BLaER1 (cell line): ENCODE data around the gene PYY.

ENCODE experiments used
- H3K27ac ChIP-seq: shearing (Covaris generic); formaldehyde crosslinking; 2 replicates; pipeline ENCODE4 v1.8.1; 2022
- H3K27me3 ChIP-seq: shearing (Covaris generic); formaldehyde crosslinking; 2 replicates; pipeline ENCODE4 v1.8.1; 2022
- H3K36me3 ChIP-seq: shearing (Covaris generic); formaldehyde crosslinking; 2 replicates; pipeline ENCODE4 v1.8.1; 2022
- H3K4me1 ChIP-seq: shearing (Covaris generic); formaldehyde crosslinking; 2 replicates; pipeline ENCODE4 v1.8.1; 2022
- H3K4me2 ChIP-seq: shearing (Covaris generic); formaldehyde crosslinking; 2 replicates; pipeline ENCODE4 v1.8.1; 2022
- H3K4me3 ChIP-seq: shearing (Covaris generic); formaldehyde crosslinking; 2 replicates; pipeline ENCODE4 v1.8.1; 2022
- H3K9ac ChIP-seq: shearing (Covaris generic); formaldehyde crosslinking; 2 replicates; pipeline ENCODE4 v1.8.1; 2022
- H3K9me3 ChIP-seq: shearing (Covaris generic); formaldehyde crosslinking; 2 replicates; pipeline ENCODE4 v1.8.1; 2022
- H4K20me1 ChIP-seq: shearing (Covaris generic); formaldehyde crosslinking; 2 replicates; pipeline ENCODE4 v1.8.1; 2022
- Cebpa-rat ChIP-seq: shearing (Covaris generic); IDR thresholded peaks from 2 replicates; pipeline ENCODE4 v1.8.1; 2022

The PYY gene

GRCh38 chr17:43994272-43995149 lies 40.8 kb upstream of the PYY start:
- Histone ChIP-seq H3K4me1 (no peaks in the 10 kb centered on the region), H3K9ac (peak overlapping the region; percentile 25; the same call in 1 of the 2 replicates), H3K4me2 (peak overlapping the region; percentile 60), H4K20me1 (no peaks in the 10 kb centered on the region), H3K4me3 (peak overlapping the region; percentile 44; the same call in 1 of the 2 replicates), H3K27ac (no peak overlapping the region), H3K9me3 (no peaks in the 10 kb centered on the region), H3K36me3 (no peaks in the 10 kb centered on the region), H3K27me3 (peaks cover 23% of the 10 kb centered on the region)
- no peak for TF ChIP-seq Cebpa-rat

GRCh38 chr17:43992641-43993040 lies 38.9 kb upstream of the PYY start:
- TF ChIP-seq Cebpa-rat = no peak
- H3K27ac ChIP-seq = no peak overlapping the region
- H3K36me3 ChIP-seq = no peaks in the 10 kb centered on the region
- H3K4me3 ChIP-seq = no peak overlapping the region
- no peaks in the 10 kb centered on the region for H3K4me1 ChIP-seq
- H3K9ac ChIP-seq = no peak overlapping the region
- H3K4me2 ChIP-seq = no peak overlapping the region
- peaks cover 23% of the 10 kb centered on the region for H3K27me3 ChIP-seq
- no peaks in the 10 kb centered on the region for H3K9me3 ChIP-seq
- no peaks in the 10 kb centered on the region for H4K20me1 ChIP-seq

DNA sequence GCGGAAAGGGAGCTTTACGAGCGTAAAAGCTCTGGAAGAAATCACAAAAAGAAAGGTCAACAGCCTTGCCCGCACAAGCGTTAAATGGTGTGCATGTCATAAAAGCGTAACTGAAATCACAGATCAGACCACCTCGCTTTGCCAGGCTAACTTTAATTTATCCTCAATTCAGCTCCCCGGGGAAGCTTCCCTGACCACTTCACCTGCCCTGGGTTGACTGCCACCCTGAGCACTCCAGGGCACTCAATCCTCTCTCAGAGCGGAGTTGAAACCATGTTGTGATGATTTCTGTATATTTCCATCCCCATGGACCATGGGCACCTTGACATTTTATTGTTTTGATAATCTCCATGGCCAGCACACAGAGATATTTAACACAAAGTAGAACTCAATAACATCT lies 34.6 kb upstream of the PYY start:
- H3K4me3 ChIP-seq = no peak overlapping the region
- no peaks in the 10 kb centered on the region for H4K20me1 ChIP-seq
- H3K36me3 ChIP-seq = no peaks in the 10 kb centered on the region
- no peak for TF ChIP-seq Cebpa-rat
- H3K27ac ChIP-seq = no peak overlapping the region
- no peak overlapping the region for H3K9ac ChIP-seq
- 0 out of 2 replicates have a peak, but pooled peaks cover 8% of the 10 kb centered on the region for H3K4me1 ChIP-seq
- H3K9me3 ChIP-seq = no peaks in the 10 kb centered on the region
- no peak overlapping the region for H3K4me2 ChIP-seq
- H3K27me3 ChIP-seq = peaks cover 21% of the 10 kb centered on the region

DNA sequence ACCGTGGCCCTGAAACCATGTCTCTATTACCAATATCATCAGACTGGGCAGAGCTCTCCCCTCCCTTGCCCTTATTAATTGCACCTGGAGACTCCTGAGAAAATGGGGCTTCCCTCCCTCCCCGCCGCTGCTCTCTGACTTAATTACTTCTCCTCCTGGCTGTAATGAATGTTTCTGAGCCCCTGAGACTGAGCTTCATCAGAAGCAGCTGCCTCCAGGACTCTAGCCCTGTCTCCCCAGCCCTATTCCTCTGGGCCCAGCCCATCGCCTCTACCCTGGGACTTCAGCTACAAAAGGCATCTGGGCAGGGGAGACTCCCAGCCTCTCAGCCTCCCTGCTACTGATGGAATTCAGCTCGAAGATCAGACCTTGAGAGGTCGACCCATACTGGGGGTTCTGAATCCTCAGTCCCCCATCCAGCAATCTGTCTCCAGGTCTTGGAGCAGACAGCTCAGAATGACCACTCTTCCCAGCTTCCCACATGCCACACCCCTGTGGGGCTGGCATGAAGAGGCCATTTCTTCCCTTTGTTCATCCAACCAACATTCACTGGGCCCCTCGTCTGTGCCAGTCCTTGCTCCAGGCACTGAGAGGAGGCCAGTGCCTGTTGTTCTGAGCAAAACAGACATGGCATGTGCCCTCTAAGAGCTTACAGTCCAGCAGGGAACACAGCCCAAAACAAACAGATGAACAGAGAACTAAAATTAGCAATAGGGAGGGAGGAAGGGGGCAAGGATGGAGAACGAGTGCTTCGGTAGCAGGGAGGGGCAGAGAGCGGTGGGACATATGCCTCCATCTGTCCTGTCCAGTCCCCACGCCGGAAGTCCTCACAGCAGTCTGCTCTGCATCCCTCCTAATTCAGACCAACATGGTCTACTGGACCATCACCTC lies 33.6 kb upstream of the PYY start:
- Histone ChIP-seq H3K4me2 (no peak overlapping the region), H3K9me3 (no peaks in the 10 kb centered on the region), H3K36me3 (no peaks in the 10 kb centered on the region), H3K4me1 (0 out of 2 replicates have a peak, but pooled peaks cover 8% of the 10 kb centered on the region), H3K27me3 (peaks cover 30% of the 10 kb centered on the region), H3K4me3 (no peak overlapping the region), H4K20me1 (no peaks in the 10 kb centered on the region), H3K9ac (no peak overlapping the region), H3K27ac (no peak overlapping the region)
- no peak for TF ChIP-seq Cebpa-rat

GRCh38 chr17:43986225-43986981 lies 32.7 kb upstream of the PYY start:
- H3K27me3 ChIP-seq = peaks cover 34% of the 10 kb centered on the region
- H3K4me1 ChIP-seq = 0 out of 2 replicates have a peak, but pooled peaks cover 8% of the 10 kb centered on the region
- H3K36me3 ChIP-seq = no peaks in the 10 kb centered on the region
- H3K27ac ChIP-seq = no peak overlapping the region
- H3K4me2 ChIP-seq = no peak overlapping the region
- no peak for TF ChIP-seq Cebpa-rat
- H4K20me1 ChIP-seq = no peaks in the 10 kb centered on the region
- H3K9ac ChIP-seq = no peak overlapping the region
- no peaks in the 10 kb centered on the region for H3K9me3 ChIP-seq
- no peak overlapping the region for H3K4me3 ChIP-seq

GRCh38 chr17:43984521-43984920 lies 30.8 kb upstream of the PYY start:
- 0 out of 2 replicates have a peak, but pooled peaks cover 8% of the 10 kb centered on the region for H3K4me1 ChIP-seq
- H3K9me3 ChIP-seq = no peaks in the 10 kb centered on the region
- H3K4me2 ChIP-seq = no peak overlapping the region
- no peaks in the 10 kb centered on the region for H4K20me1 ChIP-seq
- TF ChIP-seq Cebpa-rat = no peak
- H3K27ac ChIP-seq = no peak overlapping the region
- H3K4me3 ChIP-seq = no peak overlapping the region
- no peak overlapping the region for H3K9ac ChIP-seq
- H3K36me3 ChIP-seq = no peaks in the 10 kb centered on the region
- H3K27me3 ChIP-seq = peaks cover 34% of the 10 kb centered on the region

GRCh38 chr17:43983515-43984411 lies 30.0 kb upstream of the PYY start:
- Histone ChIP-seq H4K20me1 (no peaks in the 10 kb centered on the region), H3K27ac (no peak overlapping the region), H3K4me3 (peak overlapping the region; percentile 53), H3K27me3 (peaks cover 34% of the 10 kb centered on the region), H3K9me3 (no peaks in the 10 kb centered on the region), H3K9ac (no peak overlapping the region), H3K4me1 (0 out of 2 replicates have a peak, but pooled peaks cover 8% of the 10 kb centered on the region), H3K36me3 (no peaks in the 10 kb centered on the region), H3K4me2 (peak overlapping the region; percentile 55)
- no peak for TF ChIP-seq Cebpa-rat

DNA sequence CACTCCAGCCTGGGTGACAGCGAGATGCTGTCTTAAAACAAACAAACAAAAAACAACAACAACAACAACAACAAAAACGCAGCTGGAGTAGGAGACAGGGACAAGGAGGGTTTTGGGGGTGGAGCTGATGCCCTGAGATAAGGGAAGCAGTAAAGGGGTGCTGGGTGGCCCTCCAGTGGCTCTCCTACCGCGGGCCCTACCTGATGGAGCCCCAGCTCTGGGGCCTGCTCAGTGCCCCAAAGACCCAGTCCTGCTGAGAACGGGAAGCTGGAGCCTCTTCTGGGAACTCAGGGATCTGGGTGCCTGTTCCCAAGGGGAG lies 29.4 kb upstream of the PYY start:
- peaks cover 34% of the 10 kb centered on the region for H3K27me3 ChIP-seq
- H3K4me2 ChIP-seq = peak overlapping the region; percentile 55
- no peaks in the 10 kb centered on the region for H4K20me1 ChIP-seq
- 0 out of 2 replicates have a peak, but pooled peaks cover 8% of the 10 kb centered on the region for H3K4me1 ChIP-seq
- H3K27ac ChIP-seq = no peak overlapping the region
- no peak for TF ChIP-seq Cebpa-rat
- H3K9ac ChIP-seq = no peak overlapping the region
- no peaks in the 10 kb centered on the region for H3K9me3 ChIP-seq
- peak overlapping the region; percentile 53; the same call in 1 of the 2 replicates for H3K4me3 ChIP-seq
- H3K36me3 ChIP-seq = no peaks in the 10 kb centered on the region
